NT2/D1 (cell line): ENCODE data around the gene CDH26.

Experiments used
- DNase-seq: peaks from one replicate; pipeline ENCODE4 v3.0.0-alpha.2; 2011; ENCODE audit warnings: low read depth, low spot score
- H3K27me3 ChIP-seq: 2 replicates; pipeline ENCODE4 v1.6.0; 2011; ENCODE audit warnings: mild to moderate bottlenecking; ENCODE audit not compliant: insufficient read length, insufficient read depth
- H3K36me3 ChIP-seq: 2 replicates; pipeline ENCODE4 v1.6.1; 2011; ENCODE audit warnings: mild to moderate bottlenecking, low read length, mixed read lengths; ENCODE audit not compliant: insufficient read depth, insufficient read length
- H3K4me1 ChIP-seq: 2 replicates; pipeline ENCODE4 v1.5.1; 2011; ENCODE audit not compliant: insufficient read depth, insufficient read length
- H3K4me3 ChIP-seq: 2 replicates; pipeline ENCODE4 v1.5.1; 2011; ENCODE audit warnings: low read depth; ENCODE audit not compliant: insufficient read length
- H3K9ac ChIP-seq: 2 replicates; pipeline ENCODE4 v1.6.0; 2011; ENCODE audit warnings: low read depth; ENCODE audit not compliant: insufficient read length
- H3K9me3 ChIP-seq: 2 replicates; pipeline ENCODE4 v1.5.1; 2011; ENCODE audit warnings: mild to moderate bottlenecking, low read length; ENCODE audit not compliant: insufficient read depth
- SUZ12 ChIP-seq: IDR thresholded peaks from 2 replicates; pipeline ENCODE4 v1.6.1; 2011; ENCODE audit not compliant: insufficient read length, insufficient read depth; ENCODE audit errors: extremely low read depth
- YY1 ChIP-seq: IDR thresholded peaks from 2 replicates; pipeline ENCODE4 v1.6.1; 2011; ENCODE audit not compliant: insufficient read length, insufficient read depth
- ZNF274 ChIP-seq: IDR thresholded peaks from 2 replicates; pipeline ENCODE4 v1.6.1; 2011; ENCODE audit warnings: mild to moderate bottlenecking, low read depth, low read length

CDH26 gene

GRCh38 chr20:59958123-59958522, at the start of gene CDH26:
Gene CDH26, plus strand, starts transcription at chr20:59958423. Its CDS starts 304 bp downstream, at chr20:59958727.
- Histone ChIP-seq H3K9ac (no peak within 1 kb of the TSS), H3K4me1 (no peaks in the 10 kb centered on the region), H3K27me3 (no peaks in the 10 kb centered on the region), H3K36me3 (no peaks in the 10 kb centered on the region), H3K9me3 (no peaks in the 10 kb centered on the region), H3K4me3 (no peak within 1 kb of the TSS)
- TF ChIP-seq ZNF274 (no peak), YY1 (no peak), SUZ12 (no peak)
- DNase-seq, result no peak

- Histone ChIP-seq H3K27me3 (no peaks in the 10 kb centered on the region), H3K4me1 (no peaks in the 10 kb centered on the region), H3K36me3 (no peaks in the 10 kb centered on the region), H3K4me3 (no peak overlapping the region), H3K9me3 (no peaks in the 10 kb centered on the region), H3K9ac (no peak overlapping the region)
- TF ChIP-seq ZNF274 (no peak), SUZ12 (no peak), YY1 (no peak)
- no peak for DNase-seq
Measured at GRCh38 chr20:59908855-59909254, 49.4 kb upstream of the CDH26 start.

- TF ChIP-seq SUZ12 (no peak), ZNF274 (no peak), YY1 (no peak)
- no peaks in the 10 kb centered on the region for H3K36me3 ChIP-seq
- no peak for DNase-seq
Measured at GRCh38 chr20:59911041-59911440, 47.2 kb upstream of the CDH26 start.

GRCh38 chr20:59912609-59913008, 45.6 kb upstream of the CDH26 start:
- H3K9me3 ChIP-seq, result no peaks in the 10 kb centered on the region
- no peak overlapping the region for H3K9ac ChIP-seq
- no peaks in the 10 kb centered on the region for H3K27me3 ChIP-seq
- no peaks in the 10 kb centered on the region for H3K4me1 ChIP-seq
- no peaks in the 10 kb centered on the region for H3K36me3 ChIP-seq
- TF ChIP-seq YY1 (no peak), ZNF274 (no peak), SUZ12 (no peak)
- H3K4me3 ChIP-seq, result no peak overlapping the region
- DNase-seq, result no peak

More at GRCh38 chr20:59911041-59911440, 47.2 kb upstream of the CDH26 start:
- H3K4me3 ChIP-seq, result no peak overlapping the region
- no peaks in the 10 kb centered on the region for H3K4me1 ChIP-seq
- H3K9me3 ChIP-seq, result no peaks in the 10 kb centered on the region
- H3K9ac ChIP-seq, result no peak overlapping the region
- no peaks in the 10 kb centered on the region for H3K27me3 ChIP-seq

- Histone ChIP-seq H3K9me3 (no peaks in the 10 kb centered on the region), H3K4me3 (no peak overlapping the region), H3K36me3 (no peaks in the 10 kb centered on the region), H3K4me1 (no peaks in the 10 kb centered on the region), H3K9ac (no peak overlapping the region), H3K27me3 (no peaks in the 10 kb centered on the region)
- TF ChIP-seq ZNF274, result no peak
- no peak for TF ChIP-seq YY1
- TF ChIP-seq SUZ12, result no peak
- DNase-seq, result no peak
Measured at GRCh38 chr20:59920944-59921343, 37.3 kb upstream of the CDH26 start.

GRCh38 chr20:59923514-59923913, 34.7 kb upstream of the CDH26 start:
- H3K4me3 ChIP-seq, result no peak overlapping the region
- no peak overlapping the region for H3K9ac ChIP-seq
- no peaks in the 10 kb centered on the region for H3K27me3 ChIP-seq
- H3K4me1 ChIP-seq, result no peaks in the 10 kb centered on the region
- no peak for DNase-seq
- H3K9me3 ChIP-seq, result no peaks in the 10 kb centered on the region
- no peaks in the 10 kb centered on the region for H3K36me3 ChIP-seq
- TF ChIP-seq YY1 (no peak), SUZ12 (no peak), ZNF274 (no peak)

GRCh38 chr20:59925359-59925758, 32.9 kb upstream of the CDH26 start:
- no peak for TF ChIP-seq SUZ12
- TF ChIP-seq ZNF274, result no peak
- TF ChIP-seq YY1, result no peak
- Histone ChIP-seq H3K9me3 (no peaks in the 10 kb centered on the region), H3K4me1 (no peaks in the 10 kb centered on the region), H3K4me3 (no peak overlapping the region), H3K9ac (no peak overlapping the region), H3K36me3 (no peaks in the 10 kb centered on the region), H3K27me3 (no peaks in the 10 kb centered on the region)
- no peak for DNase-seq
